Amniotic stem cell (primary cell): ENCODE data around the gene SLC35F4.

Experiments used
- DNase-seq: peaks from one replicate; lab custom pipeline; 2025; lab: John Stamatoyannopoulos, UW

Gene SLC35F4

GRCh38 chr14:57848353-57848752 is 17.5 kb downstream of the SLC35F4 start:
- no peak for DNase-seq

DNA sequence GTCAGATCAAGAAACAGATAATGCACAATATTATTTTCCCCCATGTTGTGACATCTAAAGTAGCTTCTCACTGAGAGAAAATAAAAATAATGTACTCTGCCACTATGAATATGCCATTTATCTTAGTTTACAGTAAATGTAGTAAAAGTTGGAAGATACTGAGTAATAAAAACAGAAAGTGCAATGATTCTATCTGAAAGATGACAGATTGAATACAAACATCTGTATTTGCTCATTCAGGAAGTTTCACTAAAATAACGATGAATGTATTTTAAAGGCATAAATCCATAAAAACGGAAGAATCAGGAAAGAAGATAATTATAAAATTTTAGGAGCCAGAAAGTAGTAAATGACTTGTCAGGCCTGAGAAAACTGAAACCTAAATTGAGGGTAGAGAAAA is 18.2 kb downstream of the SLC35F4 start:
- DNase-seq, result no peak

- no peak for DNase-seq
Measured at GRCh38 chr14:57847096-57847495, 18.8 kb downstream of the SLC35F4 start.

DNA sequence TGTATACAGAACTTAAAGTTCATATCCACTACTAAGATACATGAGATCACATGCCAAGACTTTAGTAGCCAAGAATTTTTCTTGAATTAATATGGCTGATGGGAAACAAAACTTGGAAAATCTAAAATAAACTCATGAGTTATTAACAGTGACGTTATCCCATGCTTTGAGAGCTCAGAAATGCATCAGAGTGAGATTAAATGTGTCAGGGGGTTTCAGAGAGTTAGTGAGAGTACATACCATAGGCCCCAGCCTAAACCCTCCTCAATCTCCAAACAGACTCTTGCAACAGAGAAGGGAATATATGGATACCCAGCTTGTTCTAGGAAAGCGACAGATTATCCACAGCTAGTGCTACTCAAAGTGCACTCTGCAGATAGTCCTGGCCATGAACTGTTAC is 19.3 kb downstream of the SLC35F4 start:
- no peak for DNase-seq

- no peak for DNase-seq
Measured at GRCh38 chr14:57845802-57846531, 19.9 kb downstream of the SLC35F4 start.

DNA sequence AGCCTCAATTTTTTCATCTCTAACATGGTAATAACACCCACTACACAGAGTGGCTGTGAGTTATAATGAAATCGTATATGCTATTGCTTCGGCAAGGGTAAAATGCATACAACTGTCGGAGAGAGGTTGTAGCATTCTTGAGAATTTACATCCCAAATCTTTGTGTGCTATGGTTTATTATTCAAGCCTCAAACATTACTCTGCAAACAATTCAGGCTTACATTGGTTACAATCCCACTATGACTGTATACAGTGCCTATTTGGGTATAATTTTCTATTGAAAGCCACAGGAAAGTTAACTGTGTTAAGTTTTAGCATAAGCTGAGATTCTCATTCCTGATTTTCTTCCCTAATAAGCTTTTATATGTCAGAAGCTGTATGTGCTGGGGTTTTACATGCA is 20.6 kb downstream of the SLC35F4 start:
- no peak for DNase-seq

GRCh38 chr14:57837267-57837666 is 28.6 kb downstream of the SLC35F4 start:
- DNase-seq, result no peak

DNA sequence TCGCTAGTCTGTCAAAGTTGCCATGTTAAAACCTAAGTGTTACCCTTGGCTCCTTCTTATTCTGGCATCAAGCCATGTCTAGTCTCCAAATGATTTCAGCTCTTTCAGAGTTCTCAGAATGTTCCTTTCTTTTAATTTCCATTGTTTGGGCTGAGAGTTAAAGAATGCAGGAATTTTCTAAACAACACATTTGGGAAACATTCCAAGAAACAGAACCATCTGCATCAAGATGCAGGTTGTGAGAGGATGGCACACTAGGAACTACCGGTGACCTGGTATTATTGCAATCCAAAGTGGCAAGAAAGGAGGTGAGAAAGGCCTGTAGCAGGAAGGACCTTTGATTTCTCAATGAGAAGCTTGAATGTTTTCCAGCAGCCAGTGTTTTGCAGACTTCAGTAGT is 30.1 kb downstream of the SLC35F4 start:
- DNase-seq, result no peak

- DNase-seq, result no peak
Measured at GRCh38 chr14:57834961-57835360, 30.9 kb downstream of the SLC35F4 start.

DNA sequence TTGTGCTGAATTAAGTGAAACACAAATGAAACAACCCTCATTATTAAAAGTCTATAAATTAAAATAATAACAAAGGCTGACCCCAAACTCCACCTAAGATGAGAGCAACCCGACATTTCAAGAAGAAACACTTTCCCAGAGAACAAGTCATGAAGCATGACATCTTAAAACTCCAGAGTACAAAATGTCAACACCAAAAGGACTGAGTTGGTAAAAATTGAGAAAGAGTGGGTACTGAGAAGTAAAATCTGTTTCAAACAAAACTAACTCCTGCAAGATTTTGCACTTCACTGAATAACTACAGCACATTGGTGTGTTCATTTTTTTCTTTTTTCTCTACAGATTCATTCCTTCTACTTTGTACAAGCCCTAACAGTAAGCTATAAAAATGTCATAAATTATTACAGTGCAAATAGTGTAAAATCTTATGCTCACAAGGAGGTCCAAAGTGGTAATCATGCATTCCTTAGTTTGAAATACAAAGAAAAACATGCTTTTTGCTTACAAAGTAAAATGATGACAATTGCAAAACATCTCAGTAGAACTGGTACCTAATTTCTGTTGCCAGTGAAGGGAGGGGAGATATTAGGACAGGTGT is 31.8 kb downstream of the SLC35F4 start:
- no peak for DNase-seq

- peak; percentile 68 for DNase-seq
Measured at GRCh38 chr14:57833323-57833722, 32.6 kb downstream of the SLC35F4 start.

GRCh38 chr14:57831981-57832380 is 33.9 kb downstream of the SLC35F4 start:
- DNase-seq, result no peak

GRCh38 chr14:57828713-57829112 is 37.2 kb downstream of the SLC35F4 start:
- no peak for DNase-seq

GRCh38 chr14:57823015-57823660 is 42.8 kb downstream of the SLC35F4 start:
- DNase-seq, result no peak

DNA sequence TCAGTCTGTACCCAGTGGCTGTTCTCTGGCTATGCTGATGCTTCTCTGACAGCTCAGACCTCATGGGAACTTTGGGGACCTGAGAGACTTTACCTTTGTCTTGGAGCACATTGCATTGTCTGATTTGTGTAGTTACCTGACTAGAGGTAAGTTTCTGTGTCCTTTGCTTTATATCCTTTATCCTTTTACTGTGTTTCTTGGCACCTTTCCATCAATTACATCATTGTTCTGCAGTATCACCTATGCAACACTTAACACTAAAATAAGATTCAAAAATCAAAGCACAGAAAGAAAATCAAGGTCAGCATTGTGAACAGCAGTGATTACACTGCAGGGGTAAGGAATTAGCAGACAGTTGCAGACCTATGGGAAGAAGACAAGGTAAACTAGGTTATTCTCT is 43.8 kb downstream of the SLC35F4 start:
- DNase-seq, result no peak

- no peak for DNase-seq
Measured at GRCh38 chr14:57820581-57820980, 45.3 kb downstream of the SLC35F4 start.

DNA sequence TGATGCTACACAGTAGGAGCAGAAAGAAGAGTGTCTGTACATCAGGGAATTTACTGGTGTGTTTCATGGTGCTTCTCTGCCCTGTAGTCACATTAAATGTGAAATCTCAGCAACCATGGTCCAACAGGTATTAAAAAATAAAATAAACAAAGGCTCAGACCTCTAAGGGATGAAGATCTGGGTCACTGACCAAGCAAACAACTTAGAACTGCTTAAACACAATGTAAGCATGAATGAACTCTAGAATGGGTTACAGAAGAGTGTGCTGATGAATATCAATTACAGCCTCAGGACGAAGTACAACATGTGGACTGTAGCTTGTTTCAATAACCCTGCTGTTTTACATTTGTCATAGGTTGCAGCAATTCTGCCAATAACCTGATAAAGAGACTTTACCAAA is 47.4 kb downstream of the SLC35F4 start:
- DNase-seq, result no peak

- no peak for DNase-seq
Measured at GRCh38 chr14:57816568-57817284, 49.2 kb downstream of the SLC35F4 start.

DNA sequence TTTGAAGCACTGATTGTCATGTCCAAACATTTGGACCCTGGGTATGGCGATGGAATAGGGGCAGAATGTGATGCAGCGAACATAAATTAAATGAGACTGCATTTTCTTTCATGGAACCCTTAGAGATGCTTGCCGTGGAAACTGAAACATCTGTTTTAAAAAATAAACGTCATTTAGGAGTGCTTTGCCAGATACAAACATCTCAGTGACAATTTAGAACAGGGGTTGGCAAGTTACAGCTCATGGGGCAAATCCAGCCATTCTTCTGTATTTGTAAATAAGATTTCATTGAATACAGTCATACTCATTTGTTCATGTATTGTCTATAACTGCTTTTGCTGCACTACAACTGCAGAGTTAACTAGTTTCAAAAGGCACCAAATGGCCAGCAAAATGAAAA is 51.2 kb downstream of the SLC35F4 start:
- no peak for DNase-seq

GRCh38 chr14:57812741-57813140 is 53.2 kb downstream of the SLC35F4 start:
- DNase-seq, result no peak

- no peak for DNase-seq
Measured at GRCh38 chr14:57811998-57812546, 53.8 kb downstream of the SLC35F4 start.

GRCh38 chr14:57809808-57810207 is 56.1 kb downstream of the SLC35F4 start:
- DNase-seq, result no peak

- no peak for DNase-seq
Measured at GRCh38 chr14:57797160-57797559, 68.7 kb downstream of the SLC35F4 start.
